ENCODE data around the gene IFITM1.
"Not testable (repeated sequence)": the region's sequence is repeated elsewhere in the genome, so short reads cannot be mapped to it uniquely, and the experiment has no call there.

Gene IFITM1

DNA sequence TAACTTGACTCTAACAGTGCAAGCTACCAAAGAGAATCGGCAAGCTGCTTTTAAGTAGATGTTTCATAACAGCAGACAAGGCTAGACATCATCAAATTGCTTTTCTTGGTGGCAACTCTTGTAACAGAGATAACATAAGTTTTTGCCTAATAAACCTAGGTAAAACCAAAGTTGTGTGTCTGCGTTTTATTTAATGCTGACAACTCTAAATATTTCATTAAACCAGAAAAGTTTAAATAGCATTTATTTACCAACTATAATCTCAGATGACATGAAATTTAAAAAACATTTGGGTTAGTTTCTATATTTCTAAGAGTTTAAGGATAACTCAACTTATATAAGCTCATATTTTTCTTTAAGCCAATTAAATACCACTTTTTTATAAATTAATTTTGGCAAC is 26.1 kb downstream of the IFITM1 start:
- Histone ChIP-seq H3K4me3 (ENCODE audit: insufficient read length, low read depth) (no peak overlapping the region), H3K9me3 (ENCODE audit: insufficient read depth, low read length) (peaks cover 8% of the 10 kb centered on the region; the same call in 1 of the 2 replicates), H3K36me3 (ENCODE audit: insufficient read depth, insufficient read length, low read length) (no peaks in the 10 kb centered on the region), H3K9ac (ENCODE audit: insufficient read length, low read depth) (no peak overlapping the region), H3K27me3 (ENCODE audit: insufficient read depth, insufficient read length) (no peaks in the 10 kb centered on the region), H3K4me1 (ENCODE audit: insufficient read depth, insufficient read length) (peaks cover 14% of the 10 kb centered on the region)
- TF ChIP-seq ZNF274 (IDR thresholded peaks at IDR 0.05; ENCODE audit: low read depth, low read length) (no peak), YY1 (IDR thresholded peaks at IDR 0.05; ENCODE audit: insufficient read depth, insufficient read length) (no peak), SUZ12 (IDR thresholded peaks at IDR 0.05; ENCODE audit: extremely low read depth, insufficient read depth, insufficient read length) (no peak)
- DNase-seq (ENCODE audit: low read depth, low spot score) = no peak

DNA sequence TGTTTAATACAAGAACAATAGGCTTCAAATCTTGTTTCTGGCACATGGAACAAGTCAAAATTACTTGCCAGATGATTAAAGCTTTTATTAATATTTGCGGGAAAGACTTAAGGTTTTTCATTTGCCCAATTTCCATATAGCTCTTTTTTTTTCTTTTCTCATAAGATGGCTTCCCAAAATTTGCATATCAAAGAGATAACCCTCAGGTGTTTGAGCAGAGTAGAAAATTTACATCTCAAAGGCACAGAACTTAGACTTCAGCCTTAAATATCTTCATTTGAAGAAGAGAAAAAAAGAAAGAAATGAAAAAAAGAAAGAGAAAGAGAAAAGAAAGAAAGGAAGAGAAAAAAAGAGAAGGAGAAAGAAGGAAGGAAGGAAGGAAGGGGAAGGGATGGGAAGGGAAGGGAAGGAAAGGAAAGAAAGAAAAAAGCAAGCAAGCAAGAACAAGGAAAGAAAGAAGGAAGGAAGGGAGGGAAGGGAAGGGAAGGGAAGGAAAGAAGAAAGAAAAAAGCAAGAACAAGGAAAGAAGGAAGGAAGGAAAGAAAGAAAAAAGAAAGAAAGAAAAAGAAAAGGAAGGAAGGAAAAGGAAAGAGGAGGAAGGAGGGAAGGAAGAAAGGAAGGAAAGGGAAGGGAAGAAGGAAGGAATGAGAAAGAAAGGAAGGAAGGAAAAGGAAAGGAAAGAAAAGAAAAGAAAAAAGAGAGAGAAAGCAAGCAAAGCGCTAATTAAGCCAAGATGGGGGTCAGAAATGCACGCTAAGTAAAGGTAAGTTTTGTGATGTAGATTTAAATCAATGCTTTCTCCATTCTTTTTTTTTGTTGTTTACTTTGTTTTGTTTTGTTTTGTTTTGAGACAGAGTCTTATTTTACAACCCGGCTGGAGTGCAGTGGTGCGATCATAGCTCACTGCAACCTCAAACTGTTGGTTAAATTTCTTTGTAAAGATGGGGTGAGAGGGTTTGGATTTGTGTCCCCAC is 27.0 kb downstream of the IFITM1 start:
- Histone ChIP-seq H3K9ac (ENCODE audit: insufficient read length, low read depth) (no peak overlapping the region), H3K36me3 (ENCODE audit: insufficient read depth, insufficient read length, low read length) (no peaks in the 10 kb centered on the region), H3K27me3 (ENCODE audit: insufficient read depth, insufficient read length) (no peaks in the 10 kb centered on the region), H3K4me1 (ENCODE audit: insufficient read depth, insufficient read length) (peaks cover 9% of the 10 kb centered on the region), H3K9me3 (ENCODE audit: insufficient read depth, low read length) (peaks cover 8% of the 10 kb centered on the region; the same call in 1 of the 2 replicates), H3K4me3 (ENCODE audit: insufficient read length, low read depth) (no peak overlapping the region)
- no peak for DNase-seq (ENCODE audit: low read depth, low spot score)
- TF ChIP-seq ZNF274 (IDR thresholded peaks at IDR 0.05; ENCODE audit: low read depth, low read length) (no peak), YY1 (IDR thresholded peaks at IDR 0.05; ENCODE audit: insufficient read depth, insufficient read length) (no peak), SUZ12 (IDR thresholded peaks at IDR 0.05; ENCODE audit: extremely low read depth, insufficient read depth, insufficient read length) (no peak)

- Histone ChIP-seq H3K9me3 (ENCODE audit: insufficient read depth, low read length) (peaks cover 8% of the 10 kb centered on the region; the same call in 1 of the 2 replicates), H3K27me3 (ENCODE audit: insufficient read depth, insufficient read length) (no peaks in the 10 kb centered on the region), H3K4me3 (ENCODE audit: insufficient read length, low read depth) (no peak overlapping the region), H3K4me1 (ENCODE audit: insufficient read depth, insufficient read length) (peaks cover 3% of the 10 kb centered on the region), H3K36me3 (ENCODE audit: insufficient read depth, insufficient read length, low read length) (no peaks in the 10 kb centered on the region), H3K9ac (ENCODE audit: insufficient read length, low read depth) (no peak overlapping the region)
- TF ChIP-seq ZNF274 (IDR thresholded peaks at IDR 0.05; ENCODE audit: low read depth, low read length) = no peak
- TF ChIP-seq SUZ12 (IDR thresholded peaks at IDR 0.05; ENCODE audit: extremely low read depth, insufficient read depth, insufficient read length) = no peak
- no peak for TF ChIP-seq YY1 (IDR thresholded peaks at IDR 0.05; ENCODE audit: insufficient read depth, insufficient read length)
- no peak for DNase-seq (ENCODE audit: low read depth, low spot score)
Observed at GRCh38 chr11:342328-342727, 28.5 kb downstream of the IFITM1 start.

DNA sequence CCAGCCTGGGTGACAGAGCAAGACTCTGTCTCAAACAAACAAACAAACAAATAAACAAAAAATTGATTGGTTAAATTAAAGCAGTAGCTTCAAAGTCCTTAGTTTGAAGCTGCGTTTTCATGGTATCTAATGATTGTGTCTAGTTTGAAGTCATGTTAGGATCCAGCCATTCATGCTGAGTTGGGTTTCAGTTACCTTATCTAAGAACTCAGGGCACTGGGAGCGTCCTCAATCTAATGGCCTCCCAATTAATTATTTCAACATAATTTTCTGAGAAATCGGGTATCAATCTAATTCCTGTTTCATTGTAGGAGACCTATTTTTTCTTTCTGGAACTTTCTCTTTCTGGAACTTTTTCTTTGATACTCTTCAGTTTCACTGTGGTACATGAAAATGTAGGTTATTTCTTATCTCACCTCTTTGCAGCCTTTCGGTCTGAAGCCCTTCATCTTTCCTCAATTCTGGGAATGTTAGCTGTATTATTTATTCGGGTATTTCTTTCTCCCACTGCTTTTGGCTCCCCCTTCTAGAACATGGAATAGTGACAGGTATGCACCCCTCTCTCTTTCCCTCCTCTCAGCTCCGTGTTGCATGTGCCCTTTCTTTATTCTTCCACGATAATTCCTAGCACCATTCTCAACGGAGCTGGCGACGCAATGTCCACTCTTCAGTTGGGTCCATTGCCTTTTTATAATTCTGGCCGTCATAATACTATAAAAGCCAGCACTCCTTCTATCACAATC is 31.2 kb downstream of the IFITM1 start:
- no peak for TF ChIP-seq YY1 (IDR thresholded peaks at IDR 0.05; ENCODE audit: insufficient read depth, insufficient read length)
- no peak for TF ChIP-seq ZNF274 (IDR thresholded peaks at IDR 0.05; ENCODE audit: low read depth, low read length)
- TF ChIP-seq SUZ12 (IDR thresholded peaks at IDR 0.05; ENCODE audit: extremely low read depth, insufficient read depth, insufficient read length) = no peak
- Histone ChIP-seq H3K27me3 (ENCODE audit: insufficient read depth, insufficient read length) (no peaks in the 10 kb centered on the region), H3K4me3 (ENCODE audit: insufficient read length, low read depth) (no peak overlapping the region), H3K36me3 (ENCODE audit: insufficient read depth, insufficient read length, low read length) (no peaks in the 10 kb centered on the region), H3K9me3 (ENCODE audit: insufficient read depth, low read length) (peaks cover 8% of the 10 kb centered on the region; the same call in 1 of the 2 replicates), H3K9ac (ENCODE audit: insufficient read length, low read depth) (no peak overlapping the region), H3K4me1 (ENCODE audit: insufficient read depth, insufficient read length) (peaks cover 3% of the 10 kb centered on the region)
- DNase-seq (ENCODE audit: low read depth, low spot score) = no peak

DNA sequence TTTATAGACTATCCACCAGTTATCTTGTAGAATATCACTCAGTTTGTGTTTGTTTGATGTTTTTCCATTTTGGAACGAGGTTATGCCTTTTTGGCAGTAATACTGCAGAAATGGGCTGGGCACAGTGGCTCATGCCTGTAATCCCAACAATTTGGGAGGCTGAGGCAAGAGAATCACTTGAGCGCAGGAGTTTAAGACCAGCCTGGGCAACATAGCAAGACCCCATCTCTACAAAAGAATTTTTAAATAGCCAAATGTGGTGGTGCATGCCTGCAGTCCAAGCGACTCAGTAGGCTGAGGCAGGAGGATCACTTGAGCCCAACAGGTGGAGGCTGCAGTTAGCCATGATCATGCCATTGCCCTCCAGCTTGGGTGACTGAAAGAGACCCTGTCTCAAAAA is 32.7 kb downstream of the IFITM1 start:
- Histone ChIP-seq H3K27me3 (ENCODE audit: insufficient read depth, insufficient read length) (no peaks in the 10 kb centered on the region), H3K4me1 (ENCODE audit: insufficient read depth, insufficient read length) (peaks cover 8% of the 10 kb centered on the region), H3K9ac (ENCODE audit: insufficient read length, low read depth) (no peak overlapping the region), H3K9me3 (ENCODE audit: insufficient read depth, low read length) (peaks cover 4% of the 10 kb centered on the region; the same call in 1 of the 2 replicates), H3K36me3 (ENCODE audit: insufficient read depth, insufficient read length, low read length) (no peaks in the 10 kb centered on the region), H3K4me3 (ENCODE audit: insufficient read length, low read depth) (no peak overlapping the region)
- DNase-seq (ENCODE audit: low read depth, low spot score) = no peak
- TF ChIP-seq YY1 (IDR thresholded peaks at IDR 0.05; ENCODE audit: insufficient read depth, insufficient read length) (no peak), ZNF274 (IDR thresholded peaks at IDR 0.05; ENCODE audit: low read depth, low read length) (no peak), SUZ12 (IDR thresholded peaks at IDR 0.05; ENCODE audit: extremely low read depth, insufficient read depth, insufficient read length) (no peak)

- H3K9me3 ChIP-seq (ENCODE audit: insufficient read depth, low read length); H3K4me3 ChIP-seq (ENCODE audit: insufficient read length, low read depth); H3K9ac ChIP-seq (ENCODE audit: insufficient read length, low read depth); H3K36me3 ChIP-seq (ENCODE audit: insufficient read depth, insufficient read length, low read length); DNase-seq (ENCODE audit: low read depth, low spot score); H3K4me1 ChIP-seq (ENCODE audit: insufficient read depth, insufficient read length); H3K27me3 ChIP-seq (ENCODE audit: insufficient read depth, insufficient read length): not testable (repeated sequence)
Observed at GRCh38 chr11:349270-349954, 35.6 kb downstream of the IFITM1 start.

DNA sequence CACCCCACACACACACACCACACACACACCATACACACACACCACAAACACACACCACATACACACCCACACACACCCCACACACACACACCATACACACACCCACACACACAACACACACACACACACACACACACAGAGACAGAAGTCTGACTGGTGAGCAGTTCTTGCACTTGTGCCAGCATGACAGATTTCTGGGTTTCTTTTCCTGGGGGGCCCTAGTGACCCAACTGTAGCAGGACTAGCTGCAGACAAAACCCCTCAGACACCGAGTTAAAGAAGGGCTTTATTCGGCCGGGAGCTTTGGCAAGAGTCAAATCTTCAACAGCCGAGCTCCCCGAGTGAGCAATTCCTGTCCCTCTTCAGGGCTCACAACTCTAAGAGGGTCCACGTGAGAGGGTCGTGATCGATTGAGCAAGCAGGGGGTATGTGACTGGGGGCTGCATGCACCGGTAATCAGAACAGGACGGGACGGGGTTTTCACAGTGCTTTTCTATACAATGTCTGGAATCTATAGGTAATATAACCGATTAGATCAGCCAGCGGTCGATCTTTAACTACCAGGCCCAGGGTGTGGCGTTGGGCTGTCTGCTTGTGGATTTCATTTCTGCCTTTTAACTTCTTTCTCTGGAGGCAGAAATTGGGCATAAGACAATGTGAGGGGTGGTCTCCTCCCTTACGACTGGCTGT is 36.3 kb downstream of the IFITM1 start:
- not testable (repeated sequence) for DNase-seq (ENCODE audit: low read depth, low spot score); H3K4me1 ChIP-seq (ENCODE audit: insufficient read depth, insufficient read length); H3K36me3 ChIP-seq (ENCODE audit: insufficient read depth, insufficient read length, low read length); H3K9me3 ChIP-seq (ENCODE audit: insufficient read depth, low read length); H3K27me3 ChIP-seq (ENCODE audit: insufficient read depth, insufficient read length); H3K4me3 ChIP-seq (ENCODE audit: insufficient read length, low read depth)
- peak overlapping the region; percentile 39 for H3K9ac ChIP-seq (ENCODE audit: insufficient read length, low read depth)
